Measurements from ENCODE around the gene FABP6.
"Not testable (repeated sequence)": the region's sequence is repeated elsewhere in the genome, so short reads cannot be mapped to it uniquely, and the experiment has no call there.

Gene FABP6

GRCh38 chr5:160229190-160229742, at the start of gene FABP6:
Gene FABP6 (plus strand): TSS chr5:160229506. CDS start chr5:160229558, 52 bp downstream.
- no peak for DNase-seq

GRCh38 chr5:160180931-160181330, 48.4 kb upstream of the FABP6 start:
- no peak for DNase-seq

DNA sequence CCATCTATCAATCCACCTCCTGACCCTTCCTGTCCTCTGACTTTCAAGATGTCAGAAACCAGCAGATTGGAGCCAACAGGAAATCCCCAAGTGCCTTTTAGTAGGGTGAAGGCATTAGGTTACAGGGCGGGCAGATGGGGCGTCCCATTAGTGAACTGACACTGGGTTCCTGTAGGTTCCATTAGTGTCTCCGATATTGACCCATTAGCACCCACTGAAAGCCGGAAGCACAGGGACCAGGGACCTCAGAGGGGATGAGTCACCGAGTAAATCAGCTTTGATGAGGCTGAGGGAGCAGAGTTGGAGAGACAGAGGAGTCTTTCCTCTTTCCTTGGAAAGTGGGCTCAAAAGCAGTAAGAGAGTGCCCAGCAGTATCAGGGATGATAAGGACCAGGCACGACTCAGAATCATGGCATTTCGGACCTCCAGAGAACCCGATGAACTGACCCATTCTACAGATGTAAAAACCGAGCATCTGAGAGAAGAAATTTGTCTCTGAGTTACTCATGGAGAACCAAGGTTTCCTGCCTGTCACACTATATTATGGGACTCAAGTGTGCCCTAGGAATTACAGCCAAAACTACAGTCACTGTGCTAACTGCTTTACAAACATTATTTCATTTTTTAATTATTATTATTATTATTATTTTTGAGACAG, 47.2 kb upstream of the FABP6 start:
- no peak for DNase-seq

DNA sequence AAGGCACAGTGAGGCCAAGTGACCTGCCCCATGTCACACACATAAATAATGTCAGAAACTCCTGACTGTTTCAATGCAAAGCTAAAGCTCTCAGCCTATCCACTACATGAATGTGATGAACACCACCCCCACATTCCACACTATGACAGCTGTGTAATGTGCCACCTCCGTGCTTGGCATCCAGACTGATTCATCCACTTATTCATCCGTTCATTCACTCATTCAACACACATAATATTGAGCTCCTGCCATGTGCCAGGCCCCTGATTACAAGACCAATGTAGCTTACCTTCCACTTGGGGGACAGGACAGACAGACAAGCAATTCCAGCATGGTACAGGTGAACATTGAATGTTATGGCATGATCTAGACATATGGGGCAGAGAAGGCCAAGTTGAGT, 46.2 kb upstream of the FABP6 start:
- DNase-seq, result no peak

DNA sequence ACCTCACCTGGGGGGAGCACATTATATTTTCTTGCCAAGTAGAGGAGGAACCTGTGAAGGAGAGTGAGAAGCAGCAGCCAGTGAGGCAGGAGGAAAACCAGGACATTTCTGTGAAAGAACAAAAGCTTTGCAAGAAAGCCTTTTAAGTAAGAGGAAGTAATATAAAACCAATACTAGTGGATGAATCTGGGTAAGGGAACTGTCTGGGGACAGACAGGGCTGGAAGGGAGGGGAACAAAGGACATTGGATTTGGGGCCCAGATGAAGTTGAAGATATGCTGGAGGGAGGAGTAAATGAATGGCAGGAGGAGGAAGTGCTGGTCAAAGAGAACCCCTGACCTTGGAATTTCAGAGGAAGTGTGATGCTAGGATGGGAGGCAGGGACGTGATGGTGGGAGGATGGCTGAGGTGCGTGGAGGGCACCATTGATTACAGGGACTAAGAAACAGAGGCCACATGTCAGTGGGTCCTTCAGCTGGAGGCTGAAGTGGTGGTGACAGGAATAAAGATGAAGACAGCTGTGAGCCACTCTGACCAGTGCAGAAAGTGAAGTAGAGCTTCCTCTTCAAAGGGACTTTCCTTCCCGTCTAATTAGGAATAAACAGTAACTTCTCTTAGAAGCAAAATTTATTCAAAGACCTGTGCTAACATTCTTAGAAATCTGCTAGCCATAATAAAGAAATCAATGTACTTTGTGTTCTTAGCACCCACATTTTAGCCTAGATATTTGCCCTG, 43.5 kb upstream of the FABP6 start:
- DNase-seq, result no peak

DNA sequence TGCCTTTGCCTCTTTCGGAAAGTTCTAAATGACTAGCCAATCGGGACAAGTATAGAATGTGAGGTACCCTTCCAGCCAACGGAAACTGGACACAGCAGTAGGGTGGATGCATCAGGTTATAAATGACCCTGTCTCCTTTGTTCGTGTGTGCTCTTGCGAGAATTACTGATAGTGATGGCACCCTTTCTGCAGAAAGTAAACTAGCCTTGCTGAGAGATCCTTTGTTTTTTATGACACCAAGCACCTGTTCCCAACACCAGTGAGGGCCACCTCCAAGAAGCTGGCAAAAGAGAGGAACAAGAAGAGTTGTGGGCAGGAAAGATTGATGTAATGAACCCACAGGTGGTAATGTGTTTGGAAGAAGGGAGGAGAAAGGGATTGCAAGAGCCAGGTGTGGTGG, 42.8 kb upstream of the FABP6 start:
- no peak for DNase-seq

GRCh38 chr5:160187091-160187490, 42.2 kb upstream of the FABP6 start:
- no peak for DNase-seq

DNA sequence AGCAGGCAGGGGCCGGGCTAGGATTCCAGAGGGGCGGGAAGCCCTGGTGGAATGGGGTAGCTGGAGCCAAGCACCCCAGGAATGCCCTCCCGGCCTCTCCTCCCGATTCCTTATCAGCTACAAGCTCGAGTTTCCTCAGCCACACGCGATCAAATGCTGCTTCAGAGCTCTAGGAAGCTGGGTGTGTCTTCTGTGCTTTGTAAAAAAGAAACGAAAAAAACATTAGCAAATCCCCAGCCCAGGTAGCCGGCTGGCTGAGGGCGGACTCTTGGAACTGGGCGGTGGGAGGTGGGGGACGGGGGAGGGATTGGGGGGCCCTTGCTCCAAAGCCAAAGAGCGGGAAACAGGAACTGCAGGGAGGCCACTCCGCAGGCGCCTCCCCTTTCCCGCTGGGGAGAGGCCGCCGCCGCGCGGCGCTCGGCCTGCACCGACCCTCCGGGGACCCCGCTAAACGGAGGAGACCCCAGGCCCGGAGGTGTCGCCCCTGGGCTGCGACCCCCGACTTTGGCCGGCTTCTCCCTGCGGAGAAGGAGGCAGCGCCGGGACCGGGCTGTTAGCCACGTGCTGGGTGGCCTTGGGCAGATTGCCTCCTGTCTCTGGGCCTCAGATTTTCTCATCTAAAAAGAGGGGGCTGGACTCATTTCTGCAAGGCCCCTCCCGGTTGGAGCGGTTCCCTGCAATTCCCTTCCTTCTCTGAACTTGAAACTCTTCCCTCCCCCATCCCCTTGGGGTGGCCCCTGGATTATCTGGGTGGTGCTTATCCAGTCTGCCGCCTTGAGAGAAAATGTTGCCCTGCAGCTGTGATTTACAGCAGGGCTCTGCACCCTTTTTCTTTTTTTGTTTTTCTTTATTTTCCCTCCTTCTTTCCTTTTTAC, 40.9 kb upstream of the FABP6 start:
- no peak for DNase-seq

- DNase-seq, result no peak
These were observed 36.9 kb upstream of the FABP6 start for GRCh38 chr5:160192424-160192823.

DNA sequence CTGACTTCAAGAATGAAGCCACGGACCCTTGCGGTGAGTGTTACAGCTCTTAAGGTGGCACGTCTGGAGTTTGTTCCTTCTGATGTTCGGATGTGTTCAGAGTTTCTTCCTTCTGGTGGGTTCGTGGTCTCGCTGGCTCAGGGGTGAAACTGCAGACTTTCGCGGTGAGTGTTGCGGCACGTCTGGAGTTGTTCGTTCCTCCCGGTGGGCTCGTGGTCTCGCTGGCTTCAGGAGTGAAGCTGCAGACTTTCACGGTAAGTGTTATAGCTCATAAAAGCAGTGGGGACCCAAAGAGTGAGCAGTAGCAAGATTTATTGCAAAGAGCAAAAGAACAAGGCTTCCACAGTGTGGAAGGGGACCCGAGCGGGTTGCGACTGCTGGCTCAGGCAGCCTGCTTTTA, 36.2 kb upstream of the FABP6 start:
- not testable (repeated sequence) for DNase-seq

- DNase-seq, result not testable (repeated sequence)
These were observed 35.5 kb upstream of the FABP6 start for GRCh38 chr5:160193790-160194189.

- no peak for DNase-seq
These were observed 31.8 kb upstream of the FABP6 start for GRCh38 chr5:160197341-160198144.

- DNase-seq, result no peak
These were observed 31.2 kb upstream of the FABP6 start for GRCh38 chr5:160198146-160198545.

GRCh38 chr5:160198841-160199409, 30.4 kb upstream of the FABP6 start:
- no peak for DNase-seq

GRCh38 chr5:160199410-160199911, 29.8 kb upstream of the FABP6 start:
- DNase-seq, result peak; percentile 15

GRCh38 chr5:160207061-160207460, 22.2 kb upstream of the FABP6 start:
- DNase-seq, result no peak

GRCh38 chr5:160209917-160210316, 19.4 kb upstream of the FABP6 start:
- no peak for DNase-seq

DNA sequence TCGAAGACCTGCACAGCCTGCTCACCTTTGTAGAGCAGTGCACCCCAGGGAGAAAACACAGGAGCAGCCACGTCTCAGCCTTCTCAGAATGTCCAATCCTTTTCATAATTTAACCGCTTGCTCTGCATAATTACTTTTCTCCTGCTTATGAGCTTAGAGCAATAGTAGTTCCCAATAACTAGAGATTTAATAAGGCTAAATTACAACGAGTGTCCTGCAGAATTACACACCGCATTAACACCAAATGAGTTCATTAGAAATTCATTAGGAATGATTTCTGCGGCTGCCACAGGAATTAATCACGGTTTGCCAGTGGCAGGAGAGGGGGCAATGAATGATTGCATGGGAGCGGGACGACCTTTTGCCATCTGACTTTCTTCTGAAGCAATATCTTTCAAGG, 18.7 kb upstream of the FABP6 start:
- no peak for DNase-seq

DNA sequence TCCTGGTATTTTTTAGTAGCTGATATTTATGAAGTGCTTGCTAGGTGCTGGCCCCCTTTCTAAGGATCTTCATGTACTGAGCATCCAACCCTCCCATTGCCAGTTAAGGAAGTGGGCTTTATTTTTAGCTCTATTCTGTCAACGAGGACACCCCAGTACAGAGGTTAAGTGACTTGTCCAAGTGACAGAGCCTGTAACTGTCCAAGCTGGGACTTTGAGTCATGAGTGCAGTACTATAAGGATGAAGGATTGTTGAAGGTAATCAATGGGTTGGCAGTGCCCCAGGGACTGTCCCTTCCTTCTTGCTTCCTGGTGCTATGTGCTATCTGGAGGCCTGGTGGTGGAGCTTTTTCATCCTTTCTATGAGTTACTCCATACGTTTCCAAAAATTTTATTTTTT, 18.0 kb upstream of the FABP6 start:
- DNase-seq, result no peak

GRCh38 chr5:160213537-160213936, 15.8 kb upstream of the FABP6 start:
- DNase-seq, result no peak

DNA sequence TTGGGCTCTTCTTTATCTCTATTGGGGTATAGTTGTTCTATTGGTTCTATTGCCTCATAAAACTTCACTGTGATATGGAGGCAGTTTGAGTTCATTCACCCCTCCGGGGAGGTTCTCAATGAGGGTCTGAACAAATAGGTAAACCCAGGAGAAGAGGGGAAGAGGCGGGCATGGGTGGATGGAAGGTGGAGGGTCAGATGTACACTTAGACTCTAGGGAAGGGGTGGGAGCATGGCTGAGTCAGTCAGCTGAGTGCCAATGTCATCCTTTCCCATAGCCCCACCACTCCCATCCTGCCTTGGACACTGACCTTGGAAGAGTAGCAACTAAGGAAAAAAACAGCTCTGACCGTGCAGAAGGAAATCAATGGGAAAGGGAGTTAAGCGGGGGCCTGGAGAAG, 9.9 kb upstream of the FABP6 start:
- DNase-seq, result no peak

- no peak for DNase-seq
These were observed 8.2 kb upstream of the FABP6 start for GRCh38 chr5:160221082-160221481.
